ENCODE measurements around the gene ABCC5.

DNA sequence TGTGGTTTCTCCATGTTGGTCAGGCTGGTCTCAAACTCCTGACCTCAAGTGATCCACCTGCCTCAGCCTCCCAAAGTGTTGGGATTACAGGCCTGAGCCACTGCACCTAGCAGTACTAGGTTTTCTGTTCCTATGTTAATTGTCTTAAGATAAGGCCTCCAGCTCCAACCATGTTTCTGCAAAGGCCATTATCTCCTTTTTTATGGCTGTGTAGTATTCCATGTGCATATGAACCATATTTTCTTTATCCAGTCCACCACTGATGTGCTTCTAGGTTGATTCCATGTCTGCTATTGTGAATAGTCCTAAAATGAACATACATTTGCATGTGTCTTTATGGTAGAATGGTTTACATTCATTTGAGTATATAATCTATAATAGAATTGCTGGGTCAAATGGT lies 45.0 kb upstream of the ABCC5 start:
- TF ChIP-seq CTCF (conservative IDR thresholded peaks at IDR 0.05; ENCODE audit: low read length) (no peak), EZH2phosphoT487 (IDR thresholded peaks at IDR 0.05; ENCODE audit: borderline replicate concordance) (no peak)

Measured in Loucy (cell line).